ENCODE data around the gene ZNF777. TPM values are rescaled to one million over a fixed set of nuclear protein-coding genes. Genes with fewer than 3 reads are reported as not detected.
"Not testable (repeated sequence)": the region's sequence is repeated elsewhere in the genome, so short reads cannot be mapped to it uniquely, and the experiment has no call there.

The ZNF777 gene
- total RNA-seq, 2 experiments from 2014 or later = 10.1 to 11.4 TPM

GRCh38 chr7:149398195-149398820, 62.6 kb downstream of the ZNF777 start:
- intact Hi-C loops (cut with micrococcal nuclease) = no loop called here
- no peak overlapping the region for H3K27ac Mint-ChIP-seq
- no peak overlapping the region for H3K4me3 Mint-ChIP-seq
- H3K4me1 Mint-ChIP-seq (ENCODE audit: low read depth) = no peaks in the 10 kb centered on the region
- H3K36me3 Mint-ChIP-seq = peaks cover 3% of the 10 kb centered on the region
- peaks cover 21% of the 10 kb centered on the region for H3K27me3 Mint-ChIP-seq
- no peak for DNase-seq
- H3K9me3 Mint-ChIP-seq = peaks cover 9% of the 10 kb centered on the region
- POLR2A ChIA-PET = no interaction called here
- CTCF ChIA-PET = interaction anchor here (0.7 kb wide), 1 partner anchor 58 kb away, joined by 3 read pairs; no protein-coding TSS in a partner anchor

DNA sequence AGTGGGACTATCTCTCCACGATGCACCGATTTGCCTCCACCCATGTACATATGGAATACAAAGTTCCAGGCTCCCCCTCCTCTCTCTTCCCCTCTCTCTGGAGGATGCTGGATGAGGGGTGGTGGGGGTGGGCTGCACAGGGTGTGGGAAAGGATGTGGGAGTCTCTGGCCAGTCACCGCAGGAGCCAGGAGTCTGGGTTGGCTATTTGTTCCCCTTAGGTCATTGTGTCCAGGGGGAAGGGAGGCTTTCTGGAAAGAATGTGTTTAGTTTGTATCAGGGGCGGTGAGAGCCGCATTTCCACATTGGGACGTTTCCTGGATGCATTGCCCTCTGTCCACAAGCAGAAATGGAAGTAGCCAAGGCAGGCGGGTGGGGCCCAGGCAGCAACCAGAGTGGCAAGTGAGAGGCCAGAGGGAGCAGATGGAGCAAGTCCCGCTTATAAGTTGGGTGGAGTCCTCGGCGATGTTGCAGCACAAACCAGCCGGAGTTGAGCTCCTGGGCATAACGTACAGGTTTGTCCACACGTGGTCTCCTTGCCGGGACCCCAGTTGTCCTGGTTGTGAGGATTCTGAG, 63.3 kb downstream of the ZNF777 start:
- POLR2A ChIA-PET = no interaction called here
- Mint-ChIP-seq H3K4me1 (ENCODE audit: low read depth) (no peaks in the 10 kb centered on the region), H3K36me3 (peaks cover 3% of the 10 kb centered on the region), H3K4me3 (no peak overlapping the region), H3K27me3 (peaks cover 19% of the 10 kb centered on the region), H3K9me3 (peaks cover 9% of the 10 kb centered on the region), H3K27ac (no peak overlapping the region)
- DNase-seq = no peak
- intact Hi-C loops (cut with micrococcal nuclease) = no loop called here
- CTCF ChIA-PET = no interaction called here

DNA sequence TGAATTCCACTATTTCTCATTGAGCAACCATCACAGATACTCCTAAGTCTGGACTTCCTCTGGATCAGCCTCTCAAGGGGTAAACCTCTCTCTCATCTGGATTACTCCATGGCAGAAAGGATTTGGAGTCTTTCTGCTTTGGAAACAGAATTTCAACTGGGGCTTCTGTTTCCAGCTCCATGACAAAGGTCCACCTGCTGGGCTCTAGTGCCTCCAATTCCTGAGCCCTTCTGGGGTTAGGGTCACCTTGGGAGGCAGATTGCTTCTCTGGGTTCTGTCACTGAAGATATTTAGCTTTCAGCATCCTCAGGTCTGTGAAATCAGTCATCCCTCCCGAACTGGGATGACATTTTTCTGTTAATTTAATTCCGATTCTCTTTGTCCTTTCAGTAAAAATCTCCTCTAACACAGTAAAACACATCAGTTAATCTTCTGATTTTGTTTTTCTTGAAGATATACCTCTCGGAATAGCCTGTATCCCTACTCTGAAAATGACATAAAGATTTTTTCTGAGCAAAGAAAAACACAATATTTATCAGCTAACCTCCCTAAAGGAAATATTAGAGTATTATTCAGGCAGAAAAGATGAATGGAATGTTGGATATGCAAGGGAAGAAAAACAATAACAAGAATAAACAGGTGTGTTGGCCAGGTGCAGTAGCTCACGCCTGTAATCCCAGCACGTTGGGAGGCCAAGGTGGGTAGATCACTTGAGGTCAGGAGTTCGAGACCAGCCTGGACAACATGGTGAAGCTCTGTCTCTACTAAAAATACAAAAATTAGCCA, 72.1 kb downstream of the ZNF777 start:
- DNase-seq; H3K9me3 Mint-ChIP-seq; H3K4me3 Mint-ChIP-seq; intact Hi-C loops (cut with micrococcal nuclease); H3K4me1 Mint-ChIP-seq (ENCODE audit: low read depth); CTCF ChIA-PET; H3K27ac Mint-ChIP-seq; POLR2A ChIA-PET; H3K36me3 Mint-ChIP-seq: not testable (repeated sequence)
- peaks cover 10% of the 10 kb centered on the region for H3K27me3 Mint-ChIP-seq

DNA sequence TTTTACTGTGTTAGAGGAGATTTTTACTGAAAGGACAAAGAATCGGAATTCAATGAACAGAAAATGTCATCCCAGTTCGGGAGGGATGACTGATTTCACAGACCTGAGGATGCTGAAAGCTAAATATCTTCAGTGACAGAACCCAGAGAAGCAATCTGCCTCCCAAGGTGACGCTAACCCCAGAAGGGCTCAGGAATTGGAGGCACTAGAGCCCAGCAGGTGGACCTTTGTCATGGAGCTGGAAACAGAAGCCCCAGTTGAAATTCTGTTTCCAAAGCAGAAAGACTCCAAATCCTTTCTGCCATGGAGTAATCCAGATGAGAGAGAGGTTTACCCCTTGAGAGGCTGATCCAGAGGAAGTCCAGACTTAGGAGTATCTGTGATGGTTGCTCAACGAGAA, 74.3 kb downstream of the ZNF777 start:
- DNase-seq; H3K27ac Mint-ChIP-seq; intact Hi-C loops (cut with micrococcal nuclease); H3K36me3 Mint-ChIP-seq; H3K9me3 Mint-ChIP-seq; POLR2A ChIA-PET; H3K4me3 Mint-ChIP-seq; H3K4me1 Mint-ChIP-seq (ENCODE audit: low read depth): not testable (repeated sequence)
- CTCF ChIA-PET = interaction anchor here (0.7 kb wide), 1 partner anchor 13 kb away, joined by 3 read pairs; no protein-coding TSS in a partner anchor
- peaks cover 10% of the 10 kb centered on the region for H3K27me3 Mint-ChIP-seq

DNA sequence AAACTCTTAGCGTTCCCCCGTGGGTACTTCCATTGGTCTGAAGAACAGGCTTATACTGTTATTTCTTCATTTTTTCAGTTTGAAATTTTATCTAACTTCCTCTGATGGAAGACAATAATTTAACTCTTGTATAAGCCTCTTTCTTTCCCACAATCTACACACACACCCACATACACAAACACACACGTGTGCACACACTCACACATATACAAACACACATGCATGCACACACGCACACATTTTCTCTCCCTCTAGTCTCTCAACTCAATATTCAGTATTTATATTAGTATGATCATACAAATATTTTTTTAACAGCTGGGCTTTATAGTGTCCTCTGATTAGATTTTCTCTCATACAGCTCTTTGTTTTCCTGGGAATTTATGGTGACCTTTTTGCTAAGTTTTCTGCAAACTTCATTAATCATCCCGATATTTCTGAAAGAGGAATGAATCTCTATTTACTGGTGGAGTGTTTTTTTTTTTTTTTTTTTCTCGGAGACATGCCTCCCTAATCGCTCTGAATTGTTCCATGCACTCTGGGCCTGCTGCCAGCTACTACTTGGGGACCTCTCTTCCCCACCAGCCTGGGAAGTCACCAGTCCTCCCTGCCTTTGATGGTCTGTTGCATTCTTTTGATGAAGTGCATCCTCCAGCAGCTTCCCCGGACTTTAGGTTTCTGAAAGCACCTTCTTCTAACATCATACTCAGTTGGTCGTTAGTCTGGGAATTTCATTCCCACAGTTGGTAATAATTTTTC, 75.5 kb downstream of the ZNF777 start:
- H3K9me3 Mint-ChIP-seq = peaks cover 2% of the 10 kb centered on the region
- no peaks in the 10 kb centered on the region for H3K4me1 Mint-ChIP-seq (ENCODE audit: low read depth)
- no peaks in the 10 kb centered on the region for H3K36me3 Mint-ChIP-seq
- no peak overlapping the region for H3K27ac Mint-ChIP-seq
- H3K27me3 Mint-ChIP-seq = peaks cover 10% of the 10 kb centered on the region
- CTCF ChIA-PET = no interaction called here
- DNase-seq = no peak
- H3K4me3 Mint-ChIP-seq = no peak overlapping the region
- intact Hi-C loops (cut with micrococcal nuclease) = no loop called here
- POLR2A ChIA-PET = no interaction called here

Other genes with a start within 250 kb of the ZNF777 start
- 10 to 100 TPM; 21.5 to 21.9 TPM for gene ZNF212, start 221.4 kb downstream of the ZNF777 start, total RNA-seq
- 10 to 100 TPM; 15.5 to 17.1 TPM for gene ZNF783, start 198.9 kb downstream of the ZNF777 start, total RNA-seq
- gene ZNF746, start 36.7 kb upstream of the ZNF777 start, total RNA-seq = 10 to 100 TPM; 13.5 to 14.9 TPM

All from activated CD4-positive, alpha-beta memory T cell treated with anti-CD3 and anti-CD28 coated beads for 36 hours (primary cell).